ENCODE data around the gene CD274. TPM values are rescaled to one million over a fixed set of nuclear protein-coding genes. Genes with fewer than 3 reads are reported as not detected.
"Not testable (repeated sequence)": the region's sequence is repeated elsewhere in the genome, so short reads cannot be mapped to it uniquely, and the experiment has no call there.

Gene CD274
- total and polyA plus RNA-seq, 11 donors = 3.5 to 54.4 (median 15.7) TPM

DNA sequence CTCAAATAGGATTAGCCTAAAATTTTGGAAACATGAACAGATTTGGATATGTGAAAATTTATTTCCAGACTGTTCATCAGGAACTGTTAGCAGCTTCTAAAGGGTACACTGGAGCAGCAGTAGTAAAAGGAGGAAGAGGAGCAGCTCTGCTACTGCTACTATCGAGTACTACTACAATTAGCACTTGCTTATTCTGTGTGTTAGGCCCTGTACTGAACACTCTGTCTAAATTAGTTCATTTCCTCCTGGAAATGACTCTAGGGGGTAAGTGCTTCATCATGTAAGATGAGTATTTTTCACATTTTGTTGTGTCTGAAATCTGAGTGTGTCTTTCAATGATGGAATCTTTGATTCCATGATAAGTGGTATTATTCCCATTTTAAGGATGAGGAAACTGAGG is 9.8 kb downstream of the CD274 start:
- DNase-seq (no peak), ATAC-seq (no peak)
- Histone ChIP-seq H3K27ac (peak overlapping the region in 1 of 12 donors; percentile 50), H3K4me3 (no peak overlapping the region), H3K27me3 (no peaks in the 10 kb centered on the region), H3K4me1 (peaks cover 0 to 52% (median 0%) of the 10 kb centered on the region in 12 donors), H3K36me3 (peaks cover 0 to 76% (median 51%) of the 10 kb centered on the region in 9 donors), H3K9me3 (no peaks in the 10 kb centered on the region)
- TF ChIP-seq, protein P1, sequence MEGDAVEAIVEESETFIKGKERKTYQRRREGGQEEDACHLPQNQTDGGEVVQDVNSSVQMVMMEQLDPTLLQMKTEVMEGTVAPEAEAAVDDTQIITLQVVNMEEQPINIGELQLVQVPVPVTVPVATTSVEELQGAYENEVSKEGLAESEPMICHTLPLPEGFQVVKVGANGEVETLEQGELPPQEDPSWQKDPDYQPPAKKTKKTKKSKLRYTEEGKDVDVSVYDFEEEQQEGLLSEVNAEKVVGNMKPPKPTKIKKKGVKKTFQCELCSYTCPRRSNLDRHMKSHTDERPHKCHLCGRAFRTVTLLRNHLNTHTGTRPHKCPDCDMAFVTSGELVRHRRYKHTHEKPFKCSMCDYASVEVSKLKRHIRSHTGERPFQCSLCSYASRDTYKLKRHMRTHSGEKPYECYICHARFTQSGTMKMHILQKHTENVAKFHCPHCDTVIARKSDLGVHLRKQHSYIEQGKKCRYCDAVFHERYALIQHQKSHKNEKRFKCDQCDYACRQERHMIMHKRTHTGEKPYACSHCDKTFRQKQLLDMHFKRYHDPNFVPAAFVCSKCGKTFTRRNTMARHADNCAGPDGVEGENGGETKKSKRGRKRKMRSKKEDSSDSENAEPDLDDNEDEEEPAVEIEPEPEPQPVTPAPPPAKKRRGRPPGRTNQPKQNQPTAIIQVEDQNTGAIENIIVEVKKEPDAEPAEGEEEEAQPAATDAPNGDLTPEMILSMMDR (IDR thresholded peaks at IDR 0.05) = no peak
- no peak for TF ChIP-seq POLR2A (IDR thresholded peaks at IDR 0.05)
- intact Hi-C loops (cut with DNase I) = no loop called here
- 89 to 92% (median 91%) methylated on average over 1 of the region's 1 CpG for WGBS, 4 donors

DNA sequence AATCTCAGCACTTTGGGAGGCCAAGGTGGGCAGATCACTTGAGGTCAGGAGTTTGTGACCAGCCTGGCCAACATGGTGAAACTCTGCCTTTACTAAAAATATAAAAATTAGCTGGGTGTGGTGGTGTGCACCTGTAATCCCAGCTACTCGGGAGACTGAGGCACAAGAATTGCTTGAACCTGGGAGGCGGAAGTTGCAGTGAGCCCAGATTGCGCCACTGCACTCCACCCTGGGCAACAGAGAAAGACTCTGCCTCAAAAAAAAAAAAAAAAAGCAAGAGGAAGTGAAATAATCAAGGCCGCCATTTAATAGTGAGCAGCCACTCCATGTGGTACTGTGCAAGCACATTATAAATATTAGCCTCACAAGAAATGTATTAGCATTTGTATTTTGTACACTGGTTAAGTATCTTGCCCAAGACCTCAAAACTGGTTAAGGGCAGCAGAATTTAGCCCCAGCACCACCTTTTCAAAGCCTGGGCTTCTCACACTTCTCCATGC is 14.5 kb downstream of the CD274 start:
- 75 to 97% (median 87%) methylated on average over 4 of the region's 4 CpGs for WGBS, 4 donors
- Histone ChIP-seq H3K36me3 (peaks cover 0 to 87% (median 59%) of the 10 kb centered on the region in 9 donors), H3K4me1 (peaks cover 0 to 24% (median 0%) of the 10 kb centered on the region in 12 donors), H3K27ac (peak overlapping the region in 1 of 12 donors; percentile 1)
- H3K27me3 ChIP-seq; DNase-seq; intact Hi-C loops (cut with DNase I); H3K4me3 ChIP-seq; H3K9me3 ChIP-seq; ATAC-seq: not testable (repeated sequence)

DNA sequence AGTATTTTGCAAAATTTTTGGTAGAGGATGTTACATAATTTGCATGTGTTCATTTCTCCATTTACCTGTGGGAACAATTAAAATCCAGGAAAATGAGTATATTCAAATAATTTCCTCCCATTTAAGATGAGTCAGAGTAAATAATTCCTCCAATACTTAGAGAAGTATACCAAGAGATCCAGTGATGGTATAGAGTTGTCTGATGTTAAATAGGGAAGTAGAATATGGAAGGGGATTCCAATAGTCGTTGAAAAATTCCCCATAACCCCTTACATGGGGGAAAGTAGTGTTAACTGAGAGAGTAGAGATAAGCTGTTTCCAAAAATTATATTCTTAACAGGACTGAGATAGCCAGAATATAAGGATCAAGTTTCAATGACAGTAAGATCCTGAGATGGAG is 15.7 kb downstream of the CD274 start:
- Histone ChIP-seq H3K36me3 (peaks cover 0 to 79% (median 63%) of the 10 kb centered on the region in 9 donors), H3K4me3 (no peak overlapping the region), H3K27me3 (no peaks in the 10 kb centered on the region), H3K4me1 (peaks cover 0 to 18% (median 0%) of the 10 kb centered on the region in 12 donors), H3K9me3 (no peaks in the 10 kb centered on the region), H3K27ac (peak overlapping the region in 1 of 12 donors; percentile 1)
- ATAC-seq (no peak), DNase-seq (no peak)
- 69 to 83% (median 71%) methylated on average over 1 of the region's 1 CpG for WGBS, 4 donors
- TF ChIP-seq, protein P1 (IDR thresholded peaks at IDR 0.05) = no peak
- TF ChIP-seq POLR2A (IDR thresholded peaks at IDR 0.05) = no peak
- intact Hi-C loops (cut with DNase I) = no loop called here

DNA sequence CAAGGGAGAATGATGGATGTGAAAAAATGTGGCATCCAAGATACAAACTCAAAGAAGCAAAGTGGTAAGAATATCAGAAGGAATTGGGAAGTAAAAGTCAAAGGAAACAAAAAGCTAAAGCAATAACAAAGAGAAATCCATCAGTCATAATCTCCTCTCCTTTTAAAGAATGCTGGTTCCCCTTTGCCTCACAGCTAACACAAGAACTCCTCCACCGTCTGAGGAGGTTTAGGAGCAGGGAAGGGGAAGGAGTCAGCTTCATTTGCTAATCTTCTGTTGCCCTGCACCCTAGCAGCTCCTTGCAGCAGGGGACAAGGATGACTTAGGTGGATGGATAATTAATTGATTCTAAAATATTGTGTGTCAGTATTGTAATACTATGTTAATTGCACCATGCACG is 16.4 kb downstream of the CD274 start:
- Histone ChIP-seq H3K36me3 (peaks cover 0 to 79% (median 63%) of the 10 kb centered on the region in 9 donors), H3K27ac (no peak overlapping the region), H3K4me3 (no peak overlapping the region), H3K4me1 (peaks cover 0 to 18% (median 0%) of the 10 kb centered on the region in 12 donors), H3K9me3 (no peaks in the 10 kb centered on the region), H3K27me3 (no peaks in the 10 kb centered on the region)
- 77 to 87% (median 82%) methylated on average over 2 of the region's 2 CpGs for WGBS, 4 donors
- no peak for TF ChIP-seq POLR2A (IDR thresholded peaks at IDR 0.05)
- TF ChIP-seq, protein P1 (IDR thresholded peaks at IDR 0.05) = no peak
- ATAC-seq = no peak
- intact Hi-C loops (cut with DNase I) = no loop called here
- no peak for DNase-seq

DNA sequence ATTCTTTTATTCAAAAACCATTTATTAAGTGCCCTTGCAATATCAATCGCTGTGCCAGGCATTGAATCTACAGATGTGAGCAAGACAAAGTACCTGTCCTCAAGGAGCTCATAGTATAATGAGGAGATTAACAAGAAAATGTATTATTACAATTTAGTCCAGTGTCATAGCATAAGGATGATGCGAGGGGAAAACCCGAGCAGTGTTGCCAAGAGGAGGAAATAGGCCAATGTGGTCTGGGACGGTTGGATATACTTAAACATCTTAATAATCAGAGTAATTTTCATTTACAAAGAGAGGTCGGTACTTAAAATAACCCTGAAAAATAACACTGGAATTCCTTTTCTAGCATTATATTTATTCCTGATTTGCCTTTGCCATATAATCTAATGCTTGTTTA is 18.5 kb downstream of the CD274 start:
- intact Hi-C loops (cut with DNase I) = no loop called here
- no peak for DNase-seq
- WGBS, 4 donors = 66 to 73% (median 71%) methylated on average over 5 of the region's 5 CpGs
- H3K36me3 ChIP-seq = peaks cover 0 to 60% (median 43%) of the 10 kb centered on the region in 9 donors
- TF ChIP-seq POLR2A (IDR thresholded peaks at IDR 0.05) = no peak
- TF ChIP-seq, protein P1 (IDR thresholded peaks at IDR 0.05) = no peak
- no peak overlapping the region for H3K4me3 ChIP-seq
- ATAC-seq = no peak
- peaks cover 0 to 18% (median 0%) of the 10 kb centered on the region in 12 donors for H3K4me1 ChIP-seq
- H3K27ac ChIP-seq = no peak overlapping the region
- H3K9me3 ChIP-seq = no peaks in the 10 kb centered on the region
- H3K27me3 ChIP-seq = no peaks in the 10 kb centered on the region

All from heart left ventricle (tissue), 16 donors.